Stimulated activated naive CD8-positive, alpha-beta T cell treated with anti-CD3 and anti-CD28 coated beads, Interleukin-15, Interleukin-2, amounts not matched to agents 100 ng/mL and 50 ng/mL, for 24 hours (primary cell): ENCODE results near the gene ACOX2.

ENCODE experiments used
- H3K27ac Mint-ChIP-seq: one replicate; pipeline ENCODE4 v1.8.0; 2021; ENCODE audit warnings: mild to moderate bottlenecking, mixed read lengths
- H3K27me3 Mint-ChIP-seq: one replicate; pipeline ENCODE4 v1.8.0; 2021; ENCODE audit warnings: mixed read lengths
- H3K36me3 Mint-ChIP-seq: one replicate; pipeline ENCODE4 v1.8.0; 2021; ENCODE audit warnings: low read depth, mixed read lengths
- H3K4me1 Mint-ChIP-seq: one replicate; pipeline ENCODE4 v1.8.0; 2021; ENCODE audit warnings: low read depth, mixed read lengths
- H3K4me3 Mint-ChIP-seq: one replicate; pipeline ENCODE4 v1.8.0; 2021; ENCODE audit warnings: mild to moderate bottlenecking, mixed read lengths
- H3K9me3 Mint-ChIP-seq: one replicate; pipeline ENCODE4 v1.8.0; 2021; ENCODE audit warnings: mixed read lengths

Gene ACOX2

GRCh38 chr3:58485801-58486435, 51.1 kb downstream of the ACOX2 start:
- Mint-ChIP-seq H3K4me1 (peaks cover 9% of the 10 kb centered on the region), H3K27ac (no peak overlapping the region), H3K4me3 (no peak overlapping the region), H3K27me3 (peaks cover 18% of the 10 kb centered on the region), H3K36me3 (no peaks in the 10 kb centered on the region), H3K9me3 (no peaks in the 10 kb centered on the region)

GRCh38 chr3:58484722-58485069, 52.3 kb downstream of the ACOX2 start:
- Mint-ChIP-seq H3K36me3 (no peaks in the 10 kb centered on the region), H3K4me3 (no peak overlapping the region), H3K4me1 (peaks cover 9% of the 10 kb centered on the region), H3K27ac (no peak overlapping the region), H3K9me3 (no peaks in the 10 kb centered on the region), H3K27me3 (peaks cover 18% of the 10 kb centered on the region)

GRCh38 chr3:58484045-58484721, 52.8 kb downstream of the ACOX2 start:
- H3K9me3 Mint-ChIP-seq, result no peaks in the 10 kb centered on the region
- no peak overlapping the region for H3K27ac Mint-ChIP-seq
- H3K4me1 Mint-ChIP-seq, result peaks cover 9% of the 10 kb centered on the region
- no peaks in the 10 kb centered on the region for H3K36me3 Mint-ChIP-seq
- peaks cover 18% of the 10 kb centered on the region for H3K27me3 Mint-ChIP-seq
- no peak overlapping the region for H3K4me3 Mint-ChIP-seq

- Mint-ChIP-seq H3K36me3 (no peaks in the 10 kb centered on the region), H3K27ac (no peak overlapping the region), H3K27me3 (peaks cover 11% of the 10 kb centered on the region), H3K9me3 (no peaks in the 10 kb centered on the region), H3K4me3 (no peak overlapping the region), H3K4me1 (peaks cover 9% of the 10 kb centered on the region)
Observed at GRCh38 chr3:58482917-58483636, 53.9 kb downstream of the ACOX2 start.

- H3K9me3 Mint-ChIP-seq, result no peaks in the 10 kb centered on the region
Observed at GRCh38 chr3:58480309-58480708, 56.7 kb downstream of the ACOX2 start.

GRCh38 chr3:58478781-58479180, 58.2 kb downstream of the ACOX2 start:
- H3K9me3 Mint-ChIP-seq, result no peaks in the 10 kb centered on the region
- no peaks in the 10 kb centered on the region for H3K36me3 Mint-ChIP-seq
- peaks cover 17% of the 10 kb centered on the region for H3K4me1 Mint-ChIP-seq
- H3K27me3 Mint-ChIP-seq, result no peaks in the 10 kb centered on the region
- no peak overlapping the region for H3K4me3 Mint-ChIP-seq
- no peak overlapping the region for H3K27ac Mint-ChIP-seq

More at GRCh38 chr3:58480309-58480708, 56.7 kb downstream of the ACOX2 start:
- Mint-ChIP-seq H3K4me1 (peaks cover 7% of the 10 kb centered on the region), H3K27ac (no peak overlapping the region), H3K36me3 (no peaks in the 10 kb centered on the region), H3K4me3 (no peak overlapping the region), H3K27me3 (peaks cover 6% of the 10 kb centered on the region)

- H3K4me3 Mint-ChIP-seq, result no peak overlapping the region
- peaks cover 7% of the 10 kb centered on the region for H3K27me3 Mint-ChIP-seq
- H3K27ac Mint-ChIP-seq, result no peak overlapping the region
- H3K9me3 Mint-ChIP-seq, result no peaks in the 10 kb centered on the region
- H3K36me3 Mint-ChIP-seq, result no peaks in the 10 kb centered on the region
- peaks cover 36% of the 10 kb centered on the region for H3K4me1 Mint-ChIP-seq
Observed at GRCh38 chr3:58474967-58475578, 61.9 kb downstream of the ACOX2 start.

- Mint-ChIP-seq H3K4me1 (peaks cover 39% of the 10 kb centered on the region), H3K4me3 (no peak overlapping the region)
Observed at GRCh38 chr3:58474348-58474911, 62.6 kb downstream of the ACOX2 start.

GRCh38 chr3:58473275-58473674, 63.7 kb downstream of the ACOX2 start:
- H3K9me3 Mint-ChIP-seq, result no peaks in the 10 kb centered on the region
- H3K27me3 Mint-ChIP-seq, result peaks cover 7% of the 10 kb centered on the region
- H3K4me1 Mint-ChIP-seq, result peaks cover 39% of the 10 kb centered on the region
- H3K4me3 Mint-ChIP-seq, result no peak overlapping the region
- H3K27ac Mint-ChIP-seq, result no peak overlapping the region
- H3K36me3 Mint-ChIP-seq, result no peaks in the 10 kb centered on the region

More at GRCh38 chr3:58474348-58474911, 62.6 kb downstream of the ACOX2 start:
- peaks cover 7% of the 10 kb centered on the region for H3K27me3 Mint-ChIP-seq
- H3K36me3 Mint-ChIP-seq, result no peaks in the 10 kb centered on the region
- H3K9me3 Mint-ChIP-seq, result no peaks in the 10 kb centered on the region
- H3K27ac Mint-ChIP-seq, result no peak overlapping the region

GRCh38 chr3:58471025-58471887, 65.7 kb downstream of the ACOX2 start:
- Mint-ChIP-seq H3K4me3 (no peak overlapping the region), H3K27me3 (peaks cover 11% of the 10 kb centered on the region), H3K9me3 (no peaks in the 10 kb centered on the region), H3K27ac (peak overlapping the region; percentile 40), H3K4me1 (peaks cover 39% of the 10 kb centered on the region), H3K36me3 (no peaks in the 10 kb centered on the region)

- Mint-ChIP-seq H3K4me1 (peaks cover 39% of the 10 kb centered on the region), H3K27ac (no peak overlapping the region), H3K9me3 (no peaks in the 10 kb centered on the region), H3K27me3 (peaks cover 11% of the 10 kb centered on the region), H3K36me3 (no peaks in the 10 kb centered on the region), H3K4me3 (no peak overlapping the region)
Observed at GRCh38 chr3:58470363-58471024, 66.5 kb downstream of the ACOX2 start.

- Mint-ChIP-seq H3K4me3 (no peak overlapping the region), H3K27me3 (peaks cover 11% of the 10 kb centered on the region), H3K4me1 (peaks cover 35% of the 10 kb centered on the region), H3K9me3 (no peaks in the 10 kb centered on the region), H3K36me3 (no peaks in the 10 kb centered on the region), H3K27ac (no peak overlapping the region)
Observed at GRCh38 chr3:58469096-58469495, 67.9 kb downstream of the ACOX2 start.

GRCh38 chr3:58466899-58467563, 70.0 kb downstream of the ACOX2 start:
- Mint-ChIP-seq H3K27ac (no peak overlapping the region), H3K9me3 (no peaks in the 10 kb centered on the region), H3K36me3 (no peaks in the 10 kb centered on the region), H3K4me1 (peaks cover 37% of the 10 kb centered on the region), H3K27me3 (peaks cover 4% of the 10 kb centered on the region), H3K4me3 (no peak overlapping the region)
